ENCODE measurements around the gene GPC6. TPM values are rescaled to one million over a fixed set of nuclear protein-coding genes. Genes with fewer than 3 reads are reported as not detected.

Gene GPC6
- total RNA-seq, 1 donor from 2014 or later: 8.4 TPM

GRCh38 chr13:93529961-93530360 lies 303.4 kb downstream of the GPC6 start:
- Histone ChIP-seq H3K9me3 (no peaks in the 10 kb centered on the region), H3K27me3 (no peaks in the 10 kb centered on the region), H3K4me1 (no peaks in the 10 kb centered on the region), H3K4me3 (no peak overlapping the region), H3K27ac (no peak overlapping the region), H3K36me3 (no peaks in the 10 kb centered on the region)
- DNase-seq (no peak), ATAC-seq (no peak)
- TF ChIP-seq, protein P1, sequence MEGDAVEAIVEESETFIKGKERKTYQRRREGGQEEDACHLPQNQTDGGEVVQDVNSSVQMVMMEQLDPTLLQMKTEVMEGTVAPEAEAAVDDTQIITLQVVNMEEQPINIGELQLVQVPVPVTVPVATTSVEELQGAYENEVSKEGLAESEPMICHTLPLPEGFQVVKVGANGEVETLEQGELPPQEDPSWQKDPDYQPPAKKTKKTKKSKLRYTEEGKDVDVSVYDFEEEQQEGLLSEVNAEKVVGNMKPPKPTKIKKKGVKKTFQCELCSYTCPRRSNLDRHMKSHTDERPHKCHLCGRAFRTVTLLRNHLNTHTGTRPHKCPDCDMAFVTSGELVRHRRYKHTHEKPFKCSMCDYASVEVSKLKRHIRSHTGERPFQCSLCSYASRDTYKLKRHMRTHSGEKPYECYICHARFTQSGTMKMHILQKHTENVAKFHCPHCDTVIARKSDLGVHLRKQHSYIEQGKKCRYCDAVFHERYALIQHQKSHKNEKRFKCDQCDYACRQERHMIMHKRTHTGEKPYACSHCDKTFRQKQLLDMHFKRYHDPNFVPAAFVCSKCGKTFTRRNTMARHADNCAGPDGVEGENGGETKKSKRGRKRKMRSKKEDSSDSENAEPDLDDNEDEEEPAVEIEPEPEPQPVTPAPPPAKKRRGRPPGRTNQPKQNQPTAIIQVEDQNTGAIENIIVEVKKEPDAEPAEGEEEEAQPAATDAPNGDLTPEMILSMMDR (IDR thresholded peaks at IDR 0.05): no peak
- intact Hi-C loops (cut with DNase I): no loop called here

DNA sequence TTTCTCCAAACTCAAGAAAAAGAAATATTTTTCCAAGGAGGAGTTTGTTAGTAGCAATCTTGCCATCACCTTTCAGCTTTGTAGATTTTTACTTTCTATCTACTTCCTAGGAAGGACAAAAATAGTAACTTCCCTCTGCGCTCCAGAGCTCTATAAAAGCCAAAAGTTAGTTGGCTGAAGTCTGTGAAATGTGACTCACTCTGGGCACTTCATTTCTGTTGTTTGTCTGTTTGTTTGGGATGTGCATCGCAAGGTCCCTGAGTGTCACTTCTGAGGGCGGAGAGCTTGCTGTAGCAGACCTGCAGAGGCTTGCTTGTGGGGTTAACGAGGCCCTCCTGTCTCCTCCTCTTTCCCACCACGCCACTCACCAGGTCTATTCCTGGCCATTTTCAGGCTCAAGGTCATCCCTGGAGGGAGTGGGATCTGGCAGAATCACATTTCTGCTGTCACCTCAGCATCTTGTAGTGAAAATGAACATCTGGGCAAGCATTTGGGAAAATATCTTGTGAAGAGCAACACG lies 307.6 kb downstream of the GPC6 start:
- no peak overlapping the region for H3K4me3 ChIP-seq
- no peak for DNase-seq
- no peaks in the 10 kb centered on the region for H3K36me3 ChIP-seq
- intact Hi-C loops (cut with DNase I): no loop called here
- no peak overlapping the region for H3K27ac ChIP-seq
- TF ChIP-seq, protein P1 (IDR thresholded peaks at IDR 0.05): no peak
- H3K27me3 ChIP-seq: no peaks in the 10 kb centered on the region
- H3K4me1 ChIP-seq: no peaks in the 10 kb centered on the region
- no peaks in the 10 kb centered on the region for H3K9me3 ChIP-seq
- no peak for ATAC-seq

DNA sequence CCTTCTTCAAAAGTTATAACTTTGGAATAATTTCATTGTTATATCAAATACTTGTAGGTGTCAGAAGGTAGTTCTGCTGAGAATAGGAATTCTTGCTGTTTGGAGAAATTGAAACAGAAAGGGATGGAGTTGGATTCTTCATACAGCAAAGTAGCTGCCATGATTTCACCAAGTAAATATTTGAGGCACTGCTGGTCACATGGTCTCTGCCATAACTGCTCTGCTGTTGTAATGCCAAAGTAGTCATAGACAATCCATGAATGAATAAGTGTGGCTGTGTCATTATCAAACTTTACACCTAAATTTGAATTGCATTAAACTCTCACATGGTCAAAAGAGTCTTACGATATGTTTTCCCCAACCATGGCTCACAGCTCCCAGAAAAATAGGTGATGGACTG lies 308.6 kb downstream of the GPC6 start:
- ATAC-seq: no peak
- TF ChIP-seq, protein P1 (IDR thresholded peaks at IDR 0.05): no peak
- DNase-seq: no peak
- Histone ChIP-seq H3K27ac (no peak overlapping the region), H3K36me3 (no peaks in the 10 kb centered on the region), H3K4me3 (no peak overlapping the region), H3K4me1 (no peaks in the 10 kb centered on the region), H3K9me3 (no peaks in the 10 kb centered on the region), H3K27me3 (no peaks in the 10 kb centered on the region)
- intact Hi-C loops (cut with DNase I): no loop called here

GRCh38 chr13:93539914-93540313 lies 313.3 kb downstream of the GPC6 start:
- H3K27me3 ChIP-seq: no peaks in the 10 kb centered on the region
- intact Hi-C loops (cut with DNase I): no loop called here
- no peaks in the 10 kb centered on the region for H3K36me3 ChIP-seq
- no peak for ATAC-seq
- DNase-seq: no peak
- H3K27ac ChIP-seq: no peak overlapping the region
- TF ChIP-seq, protein P1 (IDR thresholded peaks at IDR 0.05): no peak
- H3K9me3 ChIP-seq: no peaks in the 10 kb centered on the region
- no peaks in the 10 kb centered on the region for H3K4me1 ChIP-seq
- H3K4me3 ChIP-seq: no peak overlapping the region

DNA sequence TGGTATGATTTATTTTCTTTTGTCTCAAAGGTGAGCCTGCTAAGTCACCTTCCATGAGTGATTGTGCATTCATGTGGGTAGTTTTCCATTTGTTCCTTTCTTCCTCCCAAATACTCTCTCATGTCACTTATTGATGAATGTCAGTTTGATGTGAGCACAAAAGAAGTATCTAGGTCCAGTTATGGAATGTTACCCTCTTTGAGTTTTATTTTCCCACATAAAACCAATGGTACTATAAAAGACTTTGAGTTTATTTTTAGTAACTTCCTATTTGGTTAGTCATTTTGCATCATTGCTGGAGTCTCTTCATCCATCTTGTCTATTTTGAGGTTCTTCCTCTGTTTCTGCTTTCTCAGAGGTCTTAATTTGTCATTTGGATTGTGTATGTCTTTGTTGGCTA lies 321.3 kb downstream of the GPC6 start:
- H3K9me3 ChIP-seq: no peaks in the 10 kb centered on the region
- TF ChIP-seq, protein P1 (IDR thresholded peaks at IDR 0.05): no peak
- no peak overlapping the region for H3K4me3 ChIP-seq
- intact Hi-C loops (cut with DNase I): no loop called here
- ATAC-seq (no peak), DNase-seq (no peak)
- no peak overlapping the region for H3K27ac ChIP-seq
- H3K27me3 ChIP-seq: no peaks in the 10 kb centered on the region
- H3K36me3 ChIP-seq: no peaks in the 10 kb centered on the region
- no peaks in the 10 kb centered on the region for H3K4me1 ChIP-seq

Measured in upper lobe of right lung (tissue), 1 donor.